Nucleus accumbens (tissue), 56 donors: Measurements from ENCODE around the gene ZRANB2.

Source experiments
- DNase-seq, 56 donors: peaks; one replicate each; lab custom pipeline; 2025; lab: John Stamatoyannopoulos, UW

ZRANB2 gene

GRCh38 chr1:71033136-71033535, 47.7 kb downstream of the ZRANB2 start:
- no peak for DNase-seq

- no peak for DNase-seq
Measured at GRCh38 chr1:71031426-71031825, 49.4 kb downstream of the ZRANB2 start.

GRCh38 chr1:71030026-71030425, 50.8 kb downstream of the ZRANB2 start:
- no peak for DNase-seq

GRCh38 chr1:71028981-71029380, 51.9 kb downstream of the ZRANB2 start:
- DNase-seq: no peak

GRCh38 chr1:71027991-71028390, 52.8 kb downstream of the ZRANB2 start:
- DNase-seq: no peak

GRCh38 chr1:71026093-71026492, 54.7 kb downstream of the ZRANB2 start:
- no peak for DNase-seq

GRCh38 chr1:71023515-71023914, 57.3 kb downstream of the ZRANB2 start:
- DNase-seq: no peak

GRCh38 chr1:71019233-71019969, 61.4 kb downstream of the ZRANB2 start:
- DNase-seq: peak in 15 of 56 donors; percentile 0 to 37 (median 2)

- no peak for DNase-seq
Measured at GRCh38 chr1:71018791-71019190, 62.0 kb downstream of the ZRANB2 start.

GRCh38 chr1:71015745-71016144, 65.1 kb downstream of the ZRANB2 start:
- no peak for DNase-seq

GRCh38 chr1:71014178-71014579, 66.7 kb downstream of the ZRANB2 start:
- no peak for DNase-seq
